ENCODE results near the gene ZNHIT3.
"Not testable (repeated sequence)": the region's sequence is repeated elsewhere in the genome, so short reads cannot be mapped to it uniquely, and the experiment has no call there.

Gene ZNHIT3

GRCh38 chr17:36485027-36485426 lies 1.5 kb upstream of the ZNHIT3 start:
- no peak for DNase-seq

GRCh38 chr17:36485805-36486203 lies 677 bp upstream of the ZNHIT3 start:
- no peak for DNase-seq

GRCh38 chr17:36493956-36494355 lies 7.5 kb downstream of the ZNHIT3 start:
- DNase-seq, result no peak

GRCh38 chr17:36494674-36495073 lies 8.2 kb downstream of the ZNHIT3 start:
- DNase-seq, result no peak

- DNase-seq, result no peak
These were observed 8.6 kb downstream of the ZNHIT3 start for GRCh38 chr17:36495076-36495578.

GRCh38 chr17:36496018-36496789 lies 9.7 kb downstream of the ZNHIT3 start:
- no peak for DNase-seq

GRCh38 chr17:36498155-36498554 lies 11.7 kb downstream of the ZNHIT3 start:
- DNase-seq, result no peak

GRCh38 chr17:36498560-36499300 lies 12.2 kb downstream of the ZNHIT3 start:
- no peak for DNase-seq

GRCh38 chr17:36500745-36501225 lies 14.3 kb downstream of the ZNHIT3 start:
- DNase-seq, result no peak

GRCh38 chr17:36501351-36501750 lies 14.9 kb downstream of the ZNHIT3 start:
- DNase-seq, result no peak

- DNase-seq, result no peak
These were observed 15.5 kb downstream of the ZNHIT3 start for GRCh38 chr17:36501963-36502362.

- DNase-seq, result no peak
These were observed 17.1 kb downstream of the ZNHIT3 start for GRCh38 chr17:36503456-36504155.

GRCh38 chr17:36504156-36504545 lies 17.7 kb downstream of the ZNHIT3 start:
- no peak for DNase-seq

- no peak for DNase-seq
These were observed 18.7 kb downstream of the ZNHIT3 start for GRCh38 chr17:36505171-36505570.

GRCh38 chr17:36506249-36506826 lies 19.9 kb downstream of the ZNHIT3 start:
- no peak for DNase-seq

GRCh38 chr17:36506831-36507230 lies 20.4 kb downstream of the ZNHIT3 start:
- DNase-seq, result no peak

- DNase-seq, result no peak
These were observed 20.8 kb downstream of the ZNHIT3 start for GRCh38 chr17:36507266-36507665.

- not testable (repeated sequence) for DNase-seq
These were observed 22.0 kb downstream of the ZNHIT3 start for GRCh38 chr17:36508439-36508838.

- no peak for DNase-seq
These were observed 22.9 kb downstream of the ZNHIT3 start for GRCh38 chr17:36509272-36509985.

GRCh38 chr17:36510636-36511035 lies 24.2 kb downstream of the ZNHIT3 start:
- DNase-seq, result no peak

- DNase-seq, result no peak
These were observed 24.7 kb downstream of the ZNHIT3 start for GRCh38 chr17:36511216-36511615.

- DNase-seq, result no peak
These were observed 26.2 kb downstream of the ZNHIT3 start for GRCh38 chr17:36512641-36513040.
